GM12891 (cell line): Measurements from ENCODE around the gene CDC14B.
"Not testable (repeated sequence)": the region's sequence is repeated elsewhere in the genome, so short reads cannot be mapped to it uniquely, and the experiment has no call there.

Experiments used
- DNase-seq: peaks from one replicate; pipeline ENCODE4 v3.0.0; 2011; ENCODE audit warnings: low spot score; ENCODE audit not compliant: insufficient read length
- FAIRE-seq: peaks from 2 replicates; lab custom pipeline; 2011; peaks lifted over from hg19 to GRCh38; lab: Jason Lieb, UNC
- PAX5 ChIP-seq: IDR thresholded peaks from 2 replicates; pipeline ENCODE4 v1.6.1; 2011; ENCODE audit warnings: low read length, moderate library complexity, mild to moderate bottlenecking; ENCODE audit not compliant: insufficient read depth, severe bottlenecking
- POLR2A ChIP-seq: IDR thresholded peaks from 2 replicates; pipeline ENCODE4 v1.6.1; 2011; ENCODE audit warnings: low read depth, low read length, control low read depth
- POLR2AphosphoS5 ChIP-seq: IDR thresholded peaks from 2 replicates; pipeline ENCODE4 v1.6.1; 2011; ENCODE audit warnings: low read depth, low read length, control low read depth
- POU2F2 ChIP-seq: IDR thresholded peaks from 2 replicates; pipeline ENCODE4 v1.6.1; 2011; ENCODE audit warnings: low read depth, mild to moderate bottlenecking, control low read depth, low read length, moderate library complexity
- SPI1 ChIP-seq: IDR thresholded peaks from 2 replicates; pipeline ENCODE4 v1.6.1; 2011; ENCODE audit warnings: low read depth, low read length, control low read depth
- TAF1 ChIP-seq: IDR thresholded peaks from 2 replicates; pipeline ENCODE4 v1.6.1; 2011; ENCODE audit warnings: low read depth, low read length, control low read depth

Gene CDC14B

DNA sequence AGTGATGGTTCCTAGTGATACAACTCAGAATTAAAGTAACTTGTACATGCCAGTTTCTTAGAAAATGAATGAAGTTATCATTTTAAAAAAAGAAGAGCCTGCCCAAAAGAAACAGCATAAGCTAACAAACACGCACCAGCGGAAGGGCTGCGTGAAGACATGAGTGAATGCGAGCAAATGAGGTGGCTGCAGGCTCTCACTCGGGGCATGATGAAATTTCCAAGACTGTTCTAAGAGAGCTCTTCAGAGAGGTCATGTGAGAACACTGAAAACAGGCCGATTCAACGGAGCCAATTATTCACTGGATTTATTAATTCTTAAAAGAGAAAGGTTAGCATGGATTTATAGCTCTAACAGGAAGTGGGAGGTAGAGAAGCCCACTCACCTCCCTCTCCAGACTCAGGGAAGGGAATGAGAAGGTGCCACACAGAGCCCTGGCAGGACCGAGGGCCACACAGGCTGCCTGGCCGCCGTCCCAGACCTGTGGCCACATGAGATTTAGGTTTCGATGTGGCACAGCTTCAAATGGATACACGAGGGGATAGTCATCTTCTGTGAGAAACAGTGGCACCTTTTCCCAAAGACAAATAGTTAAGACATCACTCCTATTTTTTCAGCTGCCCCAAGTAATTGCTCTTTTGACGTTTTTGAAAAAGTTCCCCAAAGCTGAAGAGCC is 114.2 kb downstream of the CDC14B start:
- no peak for FAIRE-seq
- no peak for TF ChIP-seq POU2F2
- no peak for TF ChIP-seq TAF1
- no peak for TF ChIP-seq PAX5
- no peak for TF ChIP-seq POLR2A
- TF ChIP-seq POLR2AphosphoS5 = no peak
- no peak for TF ChIP-seq SPI1
- DNase-seq = no peak

DNA sequence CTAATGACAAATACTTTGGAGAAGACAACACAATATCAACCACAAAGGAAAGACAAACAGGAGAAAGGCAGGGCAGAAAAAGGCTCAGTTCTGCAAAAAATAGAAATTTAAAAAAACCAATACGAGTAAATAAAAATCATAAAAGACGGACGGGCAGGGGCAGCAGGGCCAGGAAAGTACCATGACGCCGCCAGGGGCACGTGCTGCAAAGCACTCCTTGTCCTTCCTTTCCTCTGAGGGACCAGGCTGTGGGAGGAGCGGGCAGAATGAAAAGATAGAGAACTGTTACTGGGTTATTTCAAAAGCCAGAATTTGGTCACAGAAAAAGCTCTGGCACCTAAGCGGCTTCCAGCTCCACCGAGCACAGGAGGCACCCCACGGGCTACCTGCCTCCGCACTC is 115.7 kb downstream of the CDC14B start:
- DNase-seq = no peak
- FAIRE-seq = no peak
- TF ChIP-seq POU2F2 = no peak
- no peak for TF ChIP-seq PAX5
- no peak for TF ChIP-seq TAF1
- no peak for TF ChIP-seq SPI1
- TF ChIP-seq POLR2AphosphoS5 = no peak
- TF ChIP-seq POLR2A = no peak

GRCh38 chr9:96503374-96503748 is 116.3 kb downstream of the CDC14B start:
- FAIRE-seq, DNase-seq: not testable (repeated sequence)

DNA sequence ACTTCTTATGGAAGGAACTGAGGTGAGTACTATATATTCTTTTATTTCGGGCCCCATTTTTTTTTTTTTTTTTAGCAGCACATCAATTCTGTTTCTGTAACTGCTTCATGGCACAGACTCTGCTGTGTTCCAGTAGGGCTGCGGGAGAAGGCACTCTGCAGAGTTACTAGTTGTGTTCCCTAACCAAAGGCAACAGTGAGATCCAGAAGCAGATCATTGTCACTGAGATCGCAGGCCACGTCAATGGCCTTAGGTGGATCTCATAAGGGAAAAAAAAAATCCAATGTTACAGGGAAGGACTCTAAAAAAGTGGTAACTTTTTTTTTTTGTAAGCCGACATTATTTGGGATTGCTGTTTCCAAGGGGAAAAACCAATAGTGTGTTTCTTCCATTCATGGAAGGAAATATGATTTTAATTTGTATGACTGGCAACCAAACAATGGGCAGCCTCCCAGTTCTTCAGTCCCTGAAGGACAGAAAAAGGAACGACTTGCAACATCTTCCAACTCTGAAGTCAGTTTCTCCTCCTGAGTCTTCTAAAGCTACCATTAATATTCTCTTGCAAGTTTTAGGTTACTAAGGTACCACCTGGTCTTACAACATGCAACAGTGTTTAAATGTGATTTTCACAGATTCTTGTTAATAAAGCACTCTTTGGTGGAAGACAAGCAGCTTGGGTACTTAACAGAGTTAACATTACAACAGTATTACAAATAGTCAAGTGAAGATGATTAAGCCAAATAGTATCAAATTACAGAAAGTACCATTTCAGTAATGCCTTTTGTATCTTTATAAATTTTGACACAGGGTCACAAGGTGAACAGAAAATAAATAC is 116.9 kb downstream of the CDC14B start:
- DNase-seq (no peak), FAIRE-seq (no peak)
- TF ChIP-seq TAF1 (no peak), POU2F2 (no peak), POLR2A (no peak), SPI1 (no peak), PAX5 (no peak), POLR2AphosphoS5 (no peak)

DNA sequence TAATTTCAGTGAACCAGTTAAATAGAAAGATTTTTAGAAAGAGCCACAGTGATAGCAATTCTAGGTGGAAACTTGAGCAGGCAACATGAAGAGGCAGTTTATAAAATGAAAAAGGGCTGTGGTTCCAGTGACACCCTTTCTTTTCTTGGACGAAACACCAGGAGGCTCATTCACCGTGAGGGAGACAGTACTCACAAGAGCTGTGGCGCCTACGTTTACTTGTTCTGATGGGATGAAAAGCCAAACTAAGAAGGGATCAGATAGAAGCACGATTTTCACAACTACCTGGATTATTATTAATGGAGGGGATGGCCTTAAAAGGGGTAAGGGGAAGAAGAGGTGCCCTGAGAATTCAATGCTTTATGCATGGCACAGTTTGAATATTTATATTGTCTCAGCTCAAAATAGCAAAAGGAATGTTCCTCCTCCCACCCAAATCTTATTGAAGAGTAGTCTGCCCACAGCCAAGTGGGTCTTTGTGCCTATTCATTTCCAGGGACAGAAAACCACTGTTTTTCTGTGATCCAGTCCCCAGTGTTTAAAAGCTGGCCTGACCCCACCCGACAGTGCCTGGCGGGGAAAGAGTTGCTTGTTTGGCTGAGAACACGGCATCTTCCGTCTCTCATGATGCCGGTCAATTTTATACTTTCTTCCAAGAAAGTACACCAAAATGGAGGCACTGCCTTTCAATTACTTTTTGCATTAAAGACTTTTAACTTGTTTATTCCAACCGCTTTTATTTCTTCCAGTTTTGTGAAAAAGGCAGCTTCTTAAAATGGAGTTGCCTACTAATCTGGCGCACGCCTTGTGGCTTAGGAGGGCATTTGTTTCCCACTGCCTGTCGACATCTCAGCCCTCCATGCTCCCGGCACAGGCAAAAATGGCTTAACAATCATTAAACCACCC is 117.8 kb downstream of the CDC14B start:
- no peak for TF ChIP-seq TAF1
- TF ChIP-seq POLR2AphosphoS5 = no peak
- TF ChIP-seq PAX5 = no peak
- no peak for TF ChIP-seq POLR2A
- TF ChIP-seq POU2F2 = no peak
- TF ChIP-seq SPI1 = no peak
- FAIRE-seq = no peak
- DNase-seq = no peak

GRCh38 chr9:96500696-96501632 is 118.7 kb downstream of the CDC14B start:
- DNase-seq (no peak), FAIRE-seq (no peak)
- TF ChIP-seq POLR2AphosphoS5 (no peak), SPI1 (no peak), TAF1 (no peak), PAX5 (no peak), POU2F2 (no peak), POLR2A (no peak)

DNA sequence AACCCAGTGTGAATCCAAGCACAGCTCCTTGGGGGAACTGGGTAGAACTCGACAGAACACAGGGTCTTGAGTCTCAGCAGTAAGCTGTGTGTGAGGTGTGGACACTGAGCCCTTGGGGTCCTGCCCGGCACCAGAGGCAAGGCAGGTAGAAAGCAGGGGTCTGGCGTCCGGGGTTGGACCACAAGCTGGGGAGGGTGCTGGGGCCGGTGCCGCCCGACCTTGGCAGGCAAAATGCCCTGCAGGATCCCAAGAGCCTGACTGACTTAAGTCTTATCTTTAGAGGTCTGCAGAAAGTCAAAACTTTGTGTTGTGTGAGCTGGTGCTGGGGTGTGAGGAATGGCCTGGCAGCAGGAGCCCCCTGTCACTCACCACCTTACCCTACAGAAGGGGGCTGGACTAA is 120.4 kb downstream of the CDC14B start:
- FAIRE-seq = no peak
- TF ChIP-seq SPI1 (no peak), PAX5 (no peak)
- no peak for DNase-seq

DNA sequence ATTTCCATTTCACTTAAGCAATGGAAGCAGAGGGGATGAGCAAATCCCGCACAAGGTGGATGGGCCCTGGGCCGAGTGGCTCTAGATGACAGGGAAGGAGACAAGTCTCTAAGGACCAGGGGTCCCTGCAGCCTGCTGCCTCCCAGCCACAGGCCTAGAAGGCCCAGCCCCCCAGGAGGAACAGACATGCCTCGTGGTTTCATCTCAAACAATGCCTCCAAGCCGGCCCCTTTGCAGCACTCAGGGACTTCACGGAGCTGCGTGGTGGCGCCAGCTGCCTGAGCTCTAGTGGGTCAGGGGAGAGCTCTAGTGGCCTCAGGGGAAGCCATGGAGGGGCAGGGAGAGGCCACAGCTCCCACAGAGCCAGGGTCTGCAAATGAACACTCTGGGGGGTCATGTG is 120.8 kb downstream of the CDC14B start:
- DNase-seq (no peak), FAIRE-seq (no peak)
- TF ChIP-seq POLR2A (no peak), POLR2AphosphoS5 (no peak), SPI1 (no peak), POU2F2 (no peak), PAX5 (no peak), TAF1 (no peak)

DNA sequence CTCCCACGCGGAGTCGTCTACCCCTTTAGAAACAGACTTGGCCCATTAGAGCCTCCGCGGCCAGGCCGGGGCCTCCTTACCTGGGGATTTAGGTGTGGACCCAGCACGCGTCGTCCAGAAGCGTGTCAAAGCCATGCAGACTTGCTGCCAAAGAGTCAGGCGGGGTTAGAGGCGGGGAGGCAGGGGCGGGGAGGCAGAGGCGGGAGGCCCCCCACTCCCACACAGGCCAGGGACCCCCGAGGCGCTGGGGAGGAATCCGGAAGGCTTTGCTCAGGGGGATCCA is 122.6 kb downstream of the CDC14B start:
- DNase-seq (no peak), FAIRE-seq (no peak)
- TF ChIP-seq POLR2A = no peak
- TF ChIP-seq SPI1 = no peak
- TF ChIP-seq PAX5 = no peak
- TF ChIP-seq POU2F2 = no peak
- no peak for TF ChIP-seq POLR2AphosphoS5
- TF ChIP-seq TAF1 = no peak
